ENCODE results near the gene RBM38.

GRCh38 chr20:57435105-57435497 is 43.9 kb downstream of the RBM38 start:
- TF ChIP-seq ZNF211 (tag by site-specific recombination; IDR thresholded peaks at IDR 0.05; ENCODE audit: low read depth) = no peak
- TF ChIP-seq ZNF221 (tag by site-specific recombination; IDR thresholded peaks at IDR 0.05; ENCODE audit: borderline replicate concordance) = no peak
- TF ChIP-seq ZNF398 (tag by site-specific recombination; IDR thresholded peaks at IDR 0.05) = no peak
- TF ChIP-seq, protein P1, sequence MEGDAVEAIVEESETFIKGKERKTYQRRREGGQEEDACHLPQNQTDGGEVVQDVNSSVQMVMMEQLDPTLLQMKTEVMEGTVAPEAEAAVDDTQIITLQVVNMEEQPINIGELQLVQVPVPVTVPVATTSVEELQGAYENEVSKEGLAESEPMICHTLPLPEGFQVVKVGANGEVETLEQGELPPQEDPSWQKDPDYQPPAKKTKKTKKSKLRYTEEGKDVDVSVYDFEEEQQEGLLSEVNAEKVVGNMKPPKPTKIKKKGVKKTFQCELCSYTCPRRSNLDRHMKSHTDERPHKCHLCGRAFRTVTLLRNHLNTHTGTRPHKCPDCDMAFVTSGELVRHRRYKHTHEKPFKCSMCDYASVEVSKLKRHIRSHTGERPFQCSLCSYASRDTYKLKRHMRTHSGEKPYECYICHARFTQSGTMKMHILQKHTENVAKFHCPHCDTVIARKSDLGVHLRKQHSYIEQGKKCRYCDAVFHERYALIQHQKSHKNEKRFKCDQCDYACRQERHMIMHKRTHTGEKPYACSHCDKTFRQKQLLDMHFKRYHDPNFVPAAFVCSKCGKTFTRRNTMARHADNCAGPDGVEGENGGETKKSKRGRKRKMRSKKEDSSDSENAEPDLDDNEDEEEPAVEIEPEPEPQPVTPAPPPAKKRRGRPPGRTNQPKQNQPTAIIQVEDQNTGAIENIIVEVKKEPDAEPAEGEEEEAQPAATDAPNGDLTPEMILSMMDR (tag by site-specific recombination; IDR thresholded peaks at IDR 0.05) = no peak
